Measurements from ENCODE around the gene FBXW5. TPM values are rescaled to one million over a fixed set of nuclear protein-coding genes. Genes with fewer than 3 reads are reported as not detected.

Gene FBXW5
- total and polyA plus RNA-seq, 9 of the 15 experiments (the other 6 are each of a cell fraction or from before 2014, with no cell fraction given), result 0.21 to 128 (median 37.0) TPM

DNA sequence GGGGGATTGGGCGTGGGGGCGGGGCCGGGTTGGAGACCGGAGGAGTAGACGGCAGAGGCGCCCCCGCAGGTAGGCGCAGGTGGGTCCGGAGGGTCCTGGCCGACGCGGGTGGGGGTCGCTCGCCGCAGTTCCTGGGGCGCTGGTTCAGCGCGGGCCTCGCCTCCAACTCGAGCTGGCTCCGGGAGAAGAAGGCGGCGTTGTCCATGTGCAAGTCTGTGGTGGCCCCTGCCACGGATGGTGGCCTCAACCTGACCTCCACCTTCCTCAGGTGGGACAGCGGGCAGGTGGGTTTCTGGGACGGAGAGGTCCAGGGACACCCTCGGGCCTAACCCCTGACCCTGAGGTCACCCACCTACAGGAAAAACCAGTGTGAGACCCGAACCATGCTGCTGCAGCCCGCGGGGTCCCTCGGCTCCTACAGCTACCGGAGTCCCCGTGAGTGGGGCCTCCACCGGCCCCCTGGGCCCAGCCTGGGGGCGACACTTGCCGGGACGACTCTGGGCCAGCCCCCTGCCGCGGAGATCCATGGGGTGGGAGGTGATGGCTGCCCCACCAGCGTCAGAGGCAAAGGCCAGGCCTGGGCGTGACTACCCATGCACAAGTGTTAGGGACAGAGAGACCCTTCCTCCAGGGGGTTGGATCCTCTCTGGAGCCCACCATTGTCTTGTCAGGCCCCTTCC, 34.5 kb upstream of the FBXW5 start (continued):
- TF ChIP-seq, protein P1, sequence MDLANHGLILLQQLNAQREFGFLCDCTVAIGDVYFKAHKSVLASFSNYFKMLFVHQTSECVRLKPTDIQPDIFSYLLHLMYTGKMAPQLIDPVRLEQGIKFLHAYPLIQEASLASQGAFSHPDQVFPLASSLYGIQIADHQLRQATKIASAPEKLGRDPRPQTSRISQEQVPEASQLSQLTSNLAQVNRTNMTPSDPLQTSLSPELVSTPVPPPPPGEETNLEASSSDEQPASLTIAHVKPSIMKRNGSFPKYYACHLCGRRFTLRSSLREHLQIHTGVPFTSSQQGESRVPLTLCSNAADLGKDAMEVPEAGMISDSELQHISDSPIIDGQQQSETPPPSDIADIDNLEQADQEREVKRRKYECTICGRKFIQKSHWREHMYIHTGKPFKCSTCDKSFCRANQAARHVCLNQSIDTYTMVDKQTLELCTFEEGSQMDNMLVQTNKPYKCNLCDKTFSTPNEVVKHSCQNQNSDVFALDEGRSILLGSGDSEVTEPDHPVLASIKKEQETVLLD (IDR thresholded peaks at IDR 0.05), result no peak
- TF ChIP-seq, protein P2, sequence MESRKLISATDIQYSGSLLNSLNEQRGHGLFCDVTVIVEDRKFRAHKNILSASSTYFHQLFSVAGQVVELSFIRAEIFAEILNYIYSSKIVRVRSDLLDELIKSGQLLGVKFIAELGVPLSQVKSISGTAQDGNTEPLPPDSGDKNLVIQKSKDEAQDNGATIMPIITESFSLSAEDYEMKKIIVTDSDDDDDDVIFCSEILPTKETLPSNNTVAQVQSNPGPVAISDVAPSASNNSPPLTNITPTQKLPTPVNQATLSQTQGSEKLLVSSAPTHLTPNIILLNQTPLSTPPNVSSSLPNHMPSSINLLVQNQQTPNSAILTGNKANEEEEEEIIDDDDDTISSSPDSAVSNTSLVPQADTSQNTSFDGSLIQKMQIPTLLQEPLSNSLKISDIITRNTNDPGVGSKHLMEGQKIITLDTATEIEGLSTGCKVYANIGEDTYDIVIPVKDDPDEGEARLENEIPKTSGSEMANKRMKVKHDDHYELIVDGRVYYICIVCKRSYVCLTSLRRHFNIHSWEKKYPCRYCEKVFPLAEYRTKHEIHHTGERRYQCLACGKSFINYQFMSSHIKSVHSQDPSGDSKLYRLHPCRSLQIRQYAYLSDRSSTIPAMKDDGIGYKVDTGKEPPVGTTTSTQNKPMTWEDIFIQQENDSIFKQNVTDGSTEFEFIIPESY (CRISPR knock-in tag; IDR thresholded peaks at IDR 0.05), result no peak
- TF ChIP-seq ZNF444 (CRISPR knock-in tag; IDR thresholded peaks at IDR 0.05) (no peak), RBM25 (IDR thresholded peaks at IDR 0.05; ENCODE audit: low read depth, low read length, severe bottlenecking) (no peak), SP1 (CRISPR knock-in tag; IDR thresholded peaks at IDR 0.05) (peak; percentile 54; the same call in 1 of the 2 replicates), ELF2 (CRISPR knock-in tag; IDR thresholded peaks at IDR 0.05) (no peak), ZBTB7A (IDR thresholded peaks at IDR 0.05; ENCODE audit: borderline replicate concordance, control insufficient read depth, low read depth, low read length) (peak; percentile 91; the same call in 1 of the 2 replicates), ZNF253 (CRISPR knock-in tag; conservative IDR thresholded peaks at IDR 0.05) (no peak), ZNF197 (CRISPR knock-in tag; IDR thresholded peaks at IDR 0.05; ENCODE audit: low read depth) (no peak), CHCHD3 (CRISPR knock-in tag; IDR thresholded peaks at IDR 0.05) (no peak), CCAR2 (IDR thresholded peaks at IDR 0.05; ENCODE audit: low read depth, low read length) (no peak), C11orf30 (IDR thresholded peaks at IDR 0.05; ENCODE audit: low read depth) (no peak)
- TF ChIP-seq, protein P3, sequence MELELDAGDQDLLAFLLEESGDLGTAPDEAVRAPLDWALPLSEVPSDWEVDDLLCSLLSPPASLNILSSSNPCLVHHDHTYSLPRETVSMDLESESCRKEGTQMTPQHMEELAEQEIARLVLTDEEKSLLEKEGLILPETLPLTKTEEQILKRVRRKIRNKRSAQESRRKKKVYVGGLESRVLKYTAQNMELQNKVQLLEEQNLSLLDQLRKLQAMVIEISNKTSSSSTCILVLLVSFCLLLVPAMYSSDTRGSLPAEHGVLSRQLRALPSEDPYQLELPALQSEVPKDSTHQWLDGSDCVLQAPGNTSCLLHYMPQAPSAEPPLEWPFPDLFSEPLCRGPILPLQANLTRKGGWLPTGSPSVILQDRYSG (tag; conservative IDR thresholded peaks at IDR 0.05; ENCODE audit: low read depth), result no peak
- TF ChIP-seq, protein P4, sequence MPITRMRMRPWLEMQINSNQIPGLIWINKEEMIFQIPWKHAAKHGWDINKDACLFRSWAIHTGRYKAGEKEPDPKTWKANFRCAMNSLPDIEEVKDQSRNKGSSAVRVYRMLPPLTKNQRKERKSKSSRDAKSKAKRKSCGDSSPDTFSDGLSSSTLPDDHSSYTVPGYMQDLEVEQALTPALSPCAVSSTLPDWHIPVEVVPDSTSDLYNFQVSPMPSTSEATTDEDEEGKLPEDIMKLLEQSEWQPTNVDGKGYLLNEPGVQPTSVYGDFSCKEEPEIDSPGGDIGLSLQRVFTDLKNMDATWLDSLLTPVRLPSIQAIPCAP (CRISPR knock-in tag; IDR thresholded peaks at IDR 0.05; ENCODE audit: borderline replicate concordance), result no peak
- TF ChIP-seq, protein P5, sequence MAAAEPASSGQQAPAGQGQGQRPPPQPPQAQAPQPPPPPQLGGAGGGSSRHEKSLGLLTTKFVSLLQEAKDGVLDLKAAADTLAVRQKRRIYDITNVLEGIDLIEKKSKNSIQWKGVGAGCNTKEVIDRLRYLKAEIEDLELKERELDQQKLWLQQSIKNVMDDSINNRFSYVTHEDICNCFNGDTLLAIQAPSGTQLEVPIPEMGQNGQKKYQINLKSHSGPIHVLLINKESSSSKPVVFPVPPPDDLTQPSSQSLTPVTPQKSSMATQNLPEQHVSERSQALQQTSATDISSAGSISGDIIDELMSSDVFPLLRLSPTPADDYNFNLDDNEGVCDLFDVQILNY (CRISPR knock-in tag; IDR thresholded peaks at IDR 0.05), result no peak
- TF ChIP-seq, protein P6, sequence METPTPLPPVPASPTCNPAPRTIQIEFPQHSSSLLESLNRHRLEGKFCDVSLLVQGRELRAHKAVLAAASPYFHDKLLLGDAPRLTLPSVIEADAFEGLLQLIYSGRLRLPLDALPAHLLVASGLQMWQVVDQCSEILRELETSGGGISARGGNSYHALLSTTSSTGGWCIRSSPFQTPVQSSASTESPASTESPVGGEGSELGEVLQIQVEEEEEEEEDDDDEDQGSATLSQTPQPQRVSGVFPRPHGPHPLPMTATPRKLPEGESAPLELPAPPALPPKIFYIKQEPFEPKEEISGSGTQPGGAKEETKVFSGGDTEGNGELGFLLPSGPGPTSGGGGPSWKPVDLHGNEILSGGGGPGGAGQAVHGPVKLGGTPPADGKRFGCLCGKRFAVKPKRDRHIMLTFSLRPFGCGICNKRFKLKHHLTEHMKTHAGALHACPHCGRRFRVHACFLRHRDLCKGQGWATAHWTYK (CRISPR knock-in tag; IDR thresholded peaks at IDR 0.05), result peak; percentile 66; the same call in 1 of the 2 replicates
- TF ChIP-seq, protein P7, sequence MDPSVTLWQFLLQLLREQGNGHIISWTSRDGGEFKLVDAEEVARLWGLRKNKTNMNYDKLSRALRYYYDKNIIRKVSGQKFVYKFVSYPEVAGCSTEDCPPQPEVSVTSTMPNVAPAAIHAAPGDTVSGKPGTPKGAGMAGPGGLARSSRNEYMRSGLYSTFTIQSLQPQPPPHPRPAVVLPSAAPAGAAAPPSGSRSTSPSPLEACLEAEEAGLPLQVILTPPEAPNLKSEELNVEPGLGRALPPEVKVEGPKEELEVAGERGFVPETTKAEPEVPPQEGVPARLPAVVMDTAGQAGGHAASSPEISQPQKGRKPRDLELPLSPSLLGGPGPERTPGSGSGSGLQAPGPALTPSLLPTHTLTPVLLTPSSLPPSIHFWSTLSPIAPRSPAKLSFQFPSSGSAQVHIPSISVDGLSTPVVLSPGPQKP (CRISPR knock-in tag; IDR thresholded peaks at IDR 0.05), result no peak

Measured in K562 (cell line).